Common myeloid progenitor, CD34-positive (primary cell): ENCODE results near the gene GPR137.

ENCODE experiments used
- CTCF ChIA-PET: fragments of 350-600 bp; sonication (Branson Sonifier 250); formaldehyde crosslinking; loops from one replicate; lab custom pipeline; 2021; ENCODE audit warnings: antibody characterized with exemption; lab: Charles Lee
- POLR2A ChIA-PET: fragments of 350-600 bp; sonication (Branson Sonifier 250); formaldehyde crosslinking; loops from one replicate; lab custom pipeline; 2021; ENCODE audit warnings: antibody characterized with exemption; lab: Charles Lee
- DNase-seq, 3 donors: peaks; one replicate each; pipeline versions ENCODE4 v3.0.0 to v3.0.0-alpha.2; 2013
- H3K27ac ChIP-seq, 2 experiments: 1 replicate in 1 of 2; 2 replicates in 1 of 2; pipeline ENCODE4 v1.7.0; 2013; ENCODE audit warnings: inconsistent platforms in 2 of 2, low read length in 2 of 2, mild to moderate bottlenecking in 2 of 2, low read depth in 1 of 2, moderate library complexity in 1 of 2; ENCODE audit not compliant: severe bottlenecking in 2 of 2, insufficient read depth in 1 of 2, poor library complexity in 1 of 2
- H3K27me3 ChIP-seq, 5 experiments: replicated peaks in 2 of 5; 1 replicate in 3 of 5; 2 replicates in 2 of 5; pipeline versions ENCODE4 v1.6.1 to v1.7.0; 2013; ENCODE audit warnings: low read length in 4 of 5, mild to moderate bottlenecking in 2 of 5, moderate library complexity in 2 of 5, inconsistent platforms in 1 of 5; ENCODE audit not compliant: insufficient read depth in 5 of 5, control insufficient read depth in 4 of 5
- H3K36me3 ChIP-seq, 4 experiments: 1 replicate in 2 of 4; 2 replicates in 2 of 4; pipeline versions ENCODE4 v1.6.1 to v1.7.0; 2013; ENCODE audit warnings: low read length in 3 of 4, control low read depth in 1 of 4, mild to moderate bottlenecking in 1 of 4; ENCODE audit not compliant: control insufficient read depth in 4 of 4, insufficient read depth in 4 of 4
- H3K4me1 ChIP-seq, 4 experiments: 1 replicate in 3 of 4; 2 replicates in 1 of 4; pipeline versions ENCODE4 v1.6.1 to v1.7.1; 2013; ENCODE audit warnings: low read length in 3 of 4, mild to moderate bottlenecking in 3 of 4, control low read depth in 1 of 4, inconsistent platforms in 1 of 4, moderate library complexity in 1 of 4; ENCODE audit not compliant: control insufficient read depth in 4 of 4, insufficient read depth in 4 of 4; ENCODE audit errors: control extremely low read depth in 1 of 4
- H3K4me3 ChIP-seq, 7 experiments: 1 replicate in 4 of 7; 2 replicates in 3 of 7; pipeline versions ENCODE4 v1.5.1 to v1.7.0; 2013; ENCODE audit warnings: mild to moderate bottlenecking in 7 of 7, low read length in 6 of 7, moderate library complexity in 6 of 7, inconsistent platforms in 2 of 7, low read depth in 2 of 7, control low read depth in 1 of 7; ENCODE audit not compliant: insufficient read depth in 4 of 7, control insufficient read depth in 1 of 7; ENCODE audit errors: extremely low read depth in 1 of 7
- H3K9me3 ChIP-seq, 5 experiments: 1 replicate in 4 of 5; 2 replicates in 1 of 5; pipeline versions ENCODE4 v1.6.1 to v1.7.1; 2013; ENCODE audit warnings: low read length in 4 of 5, mild to moderate bottlenecking in 2 of 5, inconsistent platforms in 1 of 5, low read depth in 1 of 5, moderate library complexity in 1 of 5; ENCODE audit not compliant: control insufficient read depth in 4 of 5, insufficient read depth in 2 of 5; ENCODE audit errors: control extremely low read depth in 1 of 5
- WGBS: methylation state at CpG from one replicate; pipeline ENCODE4 v1.1.5; 2013; ENCODE audit not compliant: insufficient coverage; 5-methylcytosine and 5-hydroxymethylcytosine counted together

Gene GPR137

GRCh38 chr11:64247729-64248531 lies 37.7 kb upstream of the GPR137 start:
- Histone ChIP-seq H3K9me3 (no peaks in the 10 kb centered on the region), H3K27me3 (no peaks in the 10 kb centered on the region), H3K4me1 (peaks cover 0 to 79% (median 78%) of the 10 kb centered on the region in 4 experiments), H3K27ac (no peak overlapping the region), H3K36me3 (peaks cover 0 to 17% (median 12%) of the 10 kb centered on the region in 4 experiments), H3K4me3 (peak overlapping the region in 6 of 7 experiments; percentile 50 to 98 (median 86))
- CTCF ChIA-PET = interaction anchor here (2.0 to 12.2 kb wide), 4 partner anchors 11 to 55 kb away, joined by 6 to 177 read pairs (median 72); partner anchors contain the start of genes CATSPERZ and FERMT3
- POLR2A ChIA-PET = interaction anchor here (1.0 kb wide), 1 partner anchor 37 kb away, joined by 3 read pairs; the partner anchor contains the start of gene GPR137
- 58% methylated on average over 27 of the region's 31 CpGs for WGBS
- no peak for DNase-seq

- DNase-seq = no peak
- 93% methylated on average over 2 of the region's 7 CpGs for WGBS
- H3K27ac ChIP-seq = no peak overlapping the region
- H3K4me1 ChIP-seq = peaks cover 0 to 74% (median 72%) of the 10 kb centered on the region in 4 experiments
- ChIA-PET POLR2A (no interaction called here), CTCF (interaction anchor here (1.2 to 12.2 kb wide), 5 partner anchors 12 to 54 kb away, joined by 3 to 177 read pairs (median 37); partner anchors contain the start of genes CATSPERZ and FERMT3)
- H3K4me3 ChIP-seq = no peak overlapping the region
- H3K9me3 ChIP-seq = no peaks in the 10 kb centered on the region
- peaks cover 0 to 10% (median 7%) of the 10 kb centered on the region in 4 experiments for H3K36me3 ChIP-seq
- no peaks in the 10 kb centered on the region for H3K27me3 ChIP-seq
Measured at GRCh38 chr11:64248578-64248977, 37.1 kb upstream of the GPR137 start.

GRCh38 chr11:64249038-64249437 lies 36.6 kb upstream of the GPR137 start:
- DNase-seq = no peak
- ChIA-PET CTCF (interaction anchor here (1.2 to 12.2 kb wide), 6 partner anchors 11 to 54 kb away, joined by 3 to 177 read pairs (median 24); partner anchors contain the start of genes CATSPERZ and FERMT3), POLR2A (interaction anchor here (1.6 kb wide), 1 partner anchor 19 kb away, joined by 4 read pairs; no protein-coding TSS in a partner anchor)
- Histone ChIP-seq H3K27ac (no peak overlapping the region), H3K4me3 (no peak overlapping the region), H3K9me3 (no peaks in the 10 kb centered on the region), H3K27me3 (no peaks in the 10 kb centered on the region), H3K4me1 (peaks cover 0 to 72% (median 68%) of the 10 kb centered on the region in 4 experiments), H3K36me3 (peaks cover 0 to 7% (median 3%) of the 10 kb centered on the region in 4 experiments)
- WGBS = 100% methylated on average over 4 of the region's 4 CpGs

GRCh38 chr11:64249563-64250414 lies 35.9 kb upstream of the GPR137 start:
- H3K4me3 ChIP-seq = peak overlapping the region in 2 of 7 experiments; percentile 33 to 55
- no peak overlapping the region for H3K27ac ChIP-seq
- ChIA-PET CTCF (interaction anchor here (1.0 to 12.2 kb wide), 13 partner anchors 10 to 108 kb away, joined by 3 to 177 read pairs (median 6); partner anchors contain the start of genes BAD, CATSPERZ and FERMT3), POLR2A (interaction anchor here (1.2 to 1.7 kb wide), 4 partner anchors 18 to 68 kb away, joined by 3 to 10 read pairs (median 5); partner anchors contain the start of genes FERMT3 and TRMT112)
- no peak for DNase-seq
- no peaks in the 10 kb centered on the region for H3K9me3 ChIP-seq
- no peaks in the 10 kb centered on the region for H3K27me3 ChIP-seq
- WGBS = 87% methylated on average over 7 of the region's 8 CpGs
- H3K4me1 ChIP-seq = peaks cover 0 to 65% (median 62%) of the 10 kb centered on the region in 4 experiments
- peaks cover 0 to 12% (median 2%) of the 10 kb centered on the region in 4 experiments for H3K36me3 ChIP-seq

GRCh38 chr11:64250415-64251015 lies 35.1 kb upstream of the GPR137 start:
- Histone ChIP-seq H3K4me1 (peaks cover 0 to 59% (median 55%) of the 10 kb centered on the region in 4 experiments), H3K4me3 (peak overlapping the region; percentile 46 to 85 (median 75)), H3K27ac (no peak overlapping the region), H3K36me3 (peaks cover 0 to 16% (median 7%) of the 10 kb centered on the region in 4 experiments), H3K27me3 (no peaks in the 10 kb centered on the region), H3K9me3 (no peaks in the 10 kb centered on the region)
- POLR2A ChIA-PET = interaction anchor here (1.2 to 1.7 kb wide), 4 partner anchors 18 to 67 kb away, joined by 3 to 10 read pairs (median 5); partner anchors contain the start of genes FERMT3 and TRMT112
- 25% methylated on average over 11 of the region's 13 CpGs for WGBS
- no peak for DNase-seq
- CTCF ChIA-PET = interaction anchor here (0.9 to 12.2 kb wide), 16 partner anchors 7 to 107 kb away, joined by 3 to 177 read pairs (median 5); partner anchors contain the start of genes BAD, CATSPERZ and FERMT3
